ENCODE data around the gene ARID5A.
"Not testable (repeated sequence)": the region's sequence is repeated elsewhere in the genome, so short reads cannot be mapped to it uniquely, and the experiment has no call there.

ARID5A gene

DNA sequence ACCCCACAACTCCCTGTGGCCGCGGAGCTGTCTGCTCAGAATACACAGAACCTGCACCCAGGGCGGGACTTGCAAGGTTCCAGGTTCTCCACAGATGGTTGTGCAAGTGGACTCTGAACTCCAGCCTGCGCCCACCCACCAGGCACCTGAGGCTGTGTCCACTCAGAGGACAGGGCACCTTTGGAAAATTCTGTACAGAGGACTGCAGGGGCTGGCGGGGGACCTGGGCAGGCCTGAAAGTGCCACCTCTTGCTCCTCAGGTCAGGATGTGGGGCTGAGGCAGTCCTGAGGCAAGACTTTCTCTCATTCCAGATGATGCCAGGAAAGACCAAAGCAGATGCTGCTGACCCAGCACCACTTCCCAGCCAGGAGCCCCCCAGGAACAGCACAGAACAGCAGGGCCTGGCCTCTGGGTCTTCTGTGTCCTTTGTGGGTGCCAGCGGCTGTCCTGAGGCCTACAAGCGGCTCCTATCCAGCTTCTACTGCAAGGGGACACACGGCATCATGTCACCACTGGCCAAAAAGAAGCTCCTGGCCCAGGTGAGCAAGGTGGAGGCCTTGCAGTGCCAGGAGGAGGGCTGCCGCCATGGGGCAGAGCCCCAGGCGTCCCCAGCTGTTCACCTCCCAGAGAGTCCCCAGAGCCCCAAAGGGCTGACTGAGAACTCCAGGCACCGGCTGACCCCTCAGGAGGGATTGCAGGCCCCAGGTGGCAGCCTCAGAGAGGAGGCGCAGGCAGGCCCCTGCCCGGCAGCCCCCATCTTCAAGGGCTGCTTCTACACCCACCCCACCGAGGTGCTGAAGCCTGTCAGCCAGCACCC, 14.4 kb downstream of the ARID5A start:
- no peak overlapping the region for H3K4me3 ChIP-seq (ENCODE audit: low read depth, low read length)
- TF ChIP-seq, protein P1, sequence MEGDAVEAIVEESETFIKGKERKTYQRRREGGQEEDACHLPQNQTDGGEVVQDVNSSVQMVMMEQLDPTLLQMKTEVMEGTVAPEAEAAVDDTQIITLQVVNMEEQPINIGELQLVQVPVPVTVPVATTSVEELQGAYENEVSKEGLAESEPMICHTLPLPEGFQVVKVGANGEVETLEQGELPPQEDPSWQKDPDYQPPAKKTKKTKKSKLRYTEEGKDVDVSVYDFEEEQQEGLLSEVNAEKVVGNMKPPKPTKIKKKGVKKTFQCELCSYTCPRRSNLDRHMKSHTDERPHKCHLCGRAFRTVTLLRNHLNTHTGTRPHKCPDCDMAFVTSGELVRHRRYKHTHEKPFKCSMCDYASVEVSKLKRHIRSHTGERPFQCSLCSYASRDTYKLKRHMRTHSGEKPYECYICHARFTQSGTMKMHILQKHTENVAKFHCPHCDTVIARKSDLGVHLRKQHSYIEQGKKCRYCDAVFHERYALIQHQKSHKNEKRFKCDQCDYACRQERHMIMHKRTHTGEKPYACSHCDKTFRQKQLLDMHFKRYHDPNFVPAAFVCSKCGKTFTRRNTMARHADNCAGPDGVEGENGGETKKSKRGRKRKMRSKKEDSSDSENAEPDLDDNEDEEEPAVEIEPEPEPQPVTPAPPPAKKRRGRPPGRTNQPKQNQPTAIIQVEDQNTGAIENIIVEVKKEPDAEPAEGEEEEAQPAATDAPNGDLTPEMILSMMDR (IDR thresholded peaks at IDR 0.05; ENCODE audit: low read depth, low read length): no peak

- TF ChIP-seq, protein P1 (IDR thresholded peaks at IDR 0.05; ENCODE audit: low read depth, low read length): no peak
- H3K4me3 ChIP-seq (ENCODE audit: low read depth, low read length): no peak overlapping the region
Observed at GRCh38 chr2:96551605-96552314, 15.2 kb downstream of the ARID5A start.

DNA sequence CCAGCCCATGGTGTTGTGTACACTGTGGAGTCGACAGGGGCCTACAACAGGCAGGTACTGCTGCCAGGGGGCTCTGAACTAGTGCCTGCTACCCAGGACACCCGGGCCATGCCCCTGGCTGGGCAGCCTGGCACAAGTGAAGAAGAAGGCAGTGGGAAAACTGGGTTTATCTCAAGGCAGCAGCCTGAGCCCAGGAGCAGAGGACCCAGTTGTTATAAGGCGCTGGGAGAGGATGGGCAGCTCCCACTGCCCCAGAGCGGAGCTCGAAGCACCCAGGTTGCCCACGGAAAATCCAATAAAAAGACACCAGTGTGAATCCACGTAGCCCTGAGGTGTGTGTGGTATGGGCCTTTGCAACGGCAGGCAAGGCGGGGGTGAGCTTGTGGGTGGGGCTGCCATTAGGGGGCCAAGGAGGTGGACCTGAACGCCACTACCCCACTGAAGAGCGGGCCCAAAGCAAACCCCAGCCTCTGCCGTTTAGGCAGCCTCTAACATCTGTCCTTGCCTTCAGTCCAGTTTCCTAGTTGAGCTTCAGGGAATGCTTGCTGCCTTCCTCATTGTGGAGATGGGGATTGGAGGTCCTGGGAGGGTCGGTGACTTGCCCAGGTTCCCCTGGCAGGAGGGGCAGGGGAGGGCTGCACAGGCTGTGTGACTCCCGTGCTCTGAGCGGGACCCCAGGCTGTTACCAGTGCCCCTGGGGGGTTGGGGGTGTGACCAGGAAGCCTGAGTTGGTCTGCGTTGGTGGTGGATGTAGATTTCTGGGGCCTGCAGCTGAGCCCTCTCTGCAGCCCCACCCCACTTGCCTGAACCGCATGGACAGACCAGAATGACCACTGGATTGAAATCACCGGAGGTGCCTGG, 16.0 kb downstream of the ARID5A start:
- no peak overlapping the region for H3K4me3 ChIP-seq (ENCODE audit: low read depth, low read length)
- TF ChIP-seq, protein P1 (IDR thresholded peaks at IDR 0.05; ENCODE audit: low read depth, low read length): no peak

GRCh38 chr2:96553176-96553956, 16.8 kb downstream of the ARID5A start:
- H3K4me3 ChIP-seq (ENCODE audit: low read depth, low read length): no peak overlapping the region
- TF ChIP-seq, protein P1 (IDR thresholded peaks at IDR 0.05; ENCODE audit: low read depth, low read length): no peak

- not testable (repeated sequence) for H3K4me3 ChIP-seq (ENCODE audit: low read depth, low read length)
Observed at GRCh38 chr2:96553957-96554292, 17.4 kb downstream of the ARID5A start.

DNA sequence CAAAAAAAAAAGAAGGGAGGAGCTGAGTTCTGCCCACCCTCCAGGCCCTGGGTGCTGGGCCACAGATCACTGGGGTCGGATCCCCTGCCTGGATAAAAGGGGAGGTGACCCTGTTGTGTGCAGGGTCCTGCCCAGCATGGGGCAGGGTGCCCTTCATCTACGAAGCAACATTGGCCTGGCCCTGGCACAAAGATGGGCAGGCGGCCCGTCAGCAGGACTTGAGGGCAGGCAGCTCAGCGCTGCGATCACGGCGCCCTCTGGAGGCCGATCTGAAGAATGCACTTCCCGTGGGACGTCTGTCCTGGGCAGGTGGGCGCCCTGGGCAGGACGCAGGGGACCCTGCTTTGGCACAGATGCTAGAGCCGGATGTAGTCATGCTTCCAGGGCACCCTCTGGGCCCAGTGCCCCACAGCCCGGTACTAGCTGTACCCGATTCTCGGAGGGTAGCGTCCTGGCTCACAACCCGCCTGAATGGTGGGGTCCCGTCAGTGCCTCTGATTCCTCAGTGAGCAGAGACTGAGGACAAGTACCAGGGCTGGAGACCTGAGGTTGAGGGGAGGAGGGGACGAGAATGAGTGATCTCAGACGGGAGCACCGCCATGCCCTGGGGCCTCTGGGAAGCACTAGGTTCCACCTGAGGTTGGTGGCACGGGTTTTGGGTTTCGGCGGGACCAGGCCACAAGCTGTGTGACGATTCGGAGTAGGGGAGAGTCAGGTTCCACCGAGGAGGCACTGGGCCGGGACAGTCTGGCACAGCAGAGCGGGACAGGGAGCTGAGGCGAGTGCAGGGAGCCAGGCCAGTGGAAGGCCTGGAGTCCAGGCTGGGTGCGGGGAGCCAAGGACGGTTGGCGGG, 18.0 kb downstream of the ARID5A start:
- H3K4me3 ChIP-seq (ENCODE audit: low read depth, low read length): no peak overlapping the region
- TF ChIP-seq, protein P1 (IDR thresholded peaks at IDR 0.05; ENCODE audit: low read depth, low read length): peak; percentile 83
